ENCODE measurements around the gene STRIP2.
"Not testable (repeated sequence)": the region's sequence is repeated elsewhere in the genome, so short reads cannot be mapped to it uniquely, and the experiment has no call there.

STRIP2 gene

GRCh38 chr7:129529643-129530042 lies 95.4 kb downstream of the STRIP2 start:
- peaks cover 16% of the 10 kb centered on the region for H3K4me1 ChIP-seq (ENCODE audit: control insufficient read depth, insufficient read depth, low read length, poor library complexity, severe bottlenecking)
- no peak overlapping the region for H3K4me3 ChIP-seq (ENCODE audit: extremely low read depth, insufficient read depth, low read length, poor library complexity, severe bottlenecking)
- no peak overlapping the region for H3K27ac ChIP-seq (ENCODE audit: low read depth, low read length, severe bottlenecking)
- H3K9me3 ChIP-seq (ENCODE audit: control insufficient read depth, low read length), result no peaks in the 10 kb centered on the region
- 88 to 93% methylated on average over 2 to 4 of the region's 4 CpGs for WGBS, 2 experiments (ENCODE audit: insufficient coverage in 2 of 2)
- no peaks in the 10 kb centered on the region for H3K36me3 ChIP-seq (ENCODE audit: control insufficient read depth, insufficient read depth, low read length)

GRCh38 chr7:129530795-129531391 lies 96.7 kb downstream of the STRIP2 start:
- WGBS, 2 experiments (ENCODE audit: insufficient coverage in 2 of 2), result 88 to 100% methylated on average over 2 to 3 of the region's 5 CpGs
- H3K27ac ChIP-seq (ENCODE audit: low read depth, low read length, severe bottlenecking), result peak overlapping the region; percentile 16
- peaks cover 16% of the 10 kb centered on the region for H3K4me1 ChIP-seq (ENCODE audit: control insufficient read depth, insufficient read depth, low read length, poor library complexity, severe bottlenecking)
- H3K36me3 ChIP-seq (ENCODE audit: control insufficient read depth, insufficient read depth, low read length), result no peaks in the 10 kb centered on the region
- no peaks in the 10 kb centered on the region for H3K9me3 ChIP-seq (ENCODE audit: control insufficient read depth, low read length)
- H3K4me3 ChIP-seq (ENCODE audit: extremely low read depth, insufficient read depth, low read length, poor library complexity, severe bottlenecking), result no peak overlapping the region

- WGBS, 2 experiments (ENCODE audit: insufficient coverage in 2 of 2), result 84 to 90% methylated on average over 7 to 9 of the region's 11 CpGs
- Histone ChIP-seq H3K4me1 (ENCODE audit: control insufficient read depth, insufficient read depth, low read length, poor library complexity, severe bottlenecking) (peaks cover 16% of the 10 kb centered on the region), H3K4me3 (ENCODE audit: extremely low read depth, insufficient read depth, low read length, poor library complexity, severe bottlenecking) (no peak overlapping the region), H3K36me3 (ENCODE audit: control insufficient read depth, insufficient read depth, low read length) (no peaks in the 10 kb centered on the region), H3K27ac (ENCODE audit: low read depth, low read length, severe bottlenecking) (no peak overlapping the region), H3K9me3 (ENCODE audit: control insufficient read depth, low read length) (no peaks in the 10 kb centered on the region)
Observed at GRCh38 chr7:129531721-129532120, 97.5 kb downstream of the STRIP2 start.

- 80 to 89% methylated on average over 12 to 19 of the region's 19 CpGs for WGBS, 2 experiments (ENCODE audit: insufficient coverage in 2 of 2)
- H3K9me3 ChIP-seq (ENCODE audit: control insufficient read depth, low read length), result no peaks in the 10 kb centered on the region
- H3K27ac ChIP-seq (ENCODE audit: low read depth, low read length, severe bottlenecking), result no peak overlapping the region
- no peak overlapping the region for H3K4me3 ChIP-seq (ENCODE audit: extremely low read depth, insufficient read depth, low read length, poor library complexity, severe bottlenecking)
- peaks cover 16% of the 10 kb centered on the region for H3K4me1 ChIP-seq (ENCODE audit: control insufficient read depth, insufficient read depth, low read length, poor library complexity, severe bottlenecking)
- no peaks in the 10 kb centered on the region for H3K36me3 ChIP-seq (ENCODE audit: control insufficient read depth, insufficient read depth, low read length)
Observed at GRCh38 chr7:129532375-129532774, 98.1 kb downstream of the STRIP2 start.

GRCh38 chr7:129534558-129535274 lies 100.5 kb downstream of the STRIP2 start:
- H3K4me1 ChIP-seq (ENCODE audit: control insufficient read depth, insufficient read depth, low read length, poor library complexity, severe bottlenecking), result peaks cover 16% of the 10 kb centered on the region
- WGBS, 2 experiments (ENCODE audit: insufficient coverage in 2 of 2), result 86 to 92% methylated on average over 11 of the region's 20 CpGs
- H3K36me3 ChIP-seq (ENCODE audit: control insufficient read depth, insufficient read depth, low read length); H3K4me3 ChIP-seq (ENCODE audit: extremely low read depth, insufficient read depth, low read length, poor library complexity, severe bottlenecking); H3K27ac ChIP-seq (ENCODE audit: low read depth, low read length, severe bottlenecking); H3K9me3 ChIP-seq (ENCODE audit: control insufficient read depth, low read length): not testable (repeated sequence)

- H3K27ac ChIP-seq (ENCODE audit: low read depth, low read length, severe bottlenecking), result no peak overlapping the region
- H3K9me3 ChIP-seq (ENCODE audit: control insufficient read depth, low read length), result no peaks in the 10 kb centered on the region
- 77 to 83% methylated on average over 3 to 4 of the region's 5 CpGs for WGBS, 2 experiments (ENCODE audit: insufficient coverage in 2 of 2)
- H3K4me3 ChIP-seq (ENCODE audit: extremely low read depth, insufficient read depth, low read length, poor library complexity, severe bottlenecking), result no peak overlapping the region
- no peaks in the 10 kb centered on the region for H3K36me3 ChIP-seq (ENCODE audit: control insufficient read depth, insufficient read depth, low read length)
- peaks cover 11% of the 10 kb centered on the region for H3K4me1 ChIP-seq (ENCODE audit: control insufficient read depth, insufficient read depth, low read length, poor library complexity, severe bottlenecking)
Observed at GRCh38 chr7:129535896-129536295, 101.7 kb downstream of the STRIP2 start.

GRCh38 chr7:129536323-129536722 lies 102.1 kb downstream of the STRIP2 start:
- H3K4me3 ChIP-seq (ENCODE audit: extremely low read depth, insufficient read depth, low read length, poor library complexity, severe bottlenecking), result no peak overlapping the region
- no peak overlapping the region for H3K27ac ChIP-seq (ENCODE audit: low read depth, low read length, severe bottlenecking)
- 88 to 98% methylated on average over 5 to 9 of the region's 9 CpGs for WGBS, 2 experiments (ENCODE audit: insufficient coverage in 2 of 2)
- peaks cover 8% of the 10 kb centered on the region for H3K4me1 ChIP-seq (ENCODE audit: control insufficient read depth, insufficient read depth, low read length, poor library complexity, severe bottlenecking)
- no peaks in the 10 kb centered on the region for H3K9me3 ChIP-seq (ENCODE audit: control insufficient read depth, low read length)
- H3K36me3 ChIP-seq (ENCODE audit: control insufficient read depth, insufficient read depth, low read length), result no peaks in the 10 kb centered on the region
